Activated CD8-positive, alpha-beta memory T cell treated with anti-CD3 and anti-CD28 coated beads, Interleukin-2, amount 10 ng/mL, durations not matched to agents 7 days and 5 days (primary cell): ENCODE data around the gene CYBRD1. TPM values are rescaled to one million over a fixed set of nuclear protein-coding genes. Genes with fewer than 3 reads are reported as not detected.

Source experiments
- ATAC-seq: fragments of 150-1000 bp; cut with Tn5 transposase; one replicate; pipeline ENCODE4 v1.10.0; 2021; ENCODE audit warnings: moderate library complexity
- CTCF ChIA-PET: fragments of 350-600 bp; sonication (Branson Sonifier 250); formaldehyde crosslinking; loops from one replicate; lab custom pipeline; 2021; ENCODE audit warnings: antibody characterized with exemption; lab: Charles Lee
- DNase-seq: peaks from one replicate; pipeline ENCODE4 v3.0.0-alpha.2; 2020
- H3K27ac Mint-ChIP-seq: one replicate; pipeline ENCODE4 v1.8.0; 2021; ENCODE audit warnings: mild to moderate bottlenecking, mixed read lengths
- H3K27me3 Mint-ChIP-seq: one replicate; pipeline ENCODE4 v1.8.0; 2021; ENCODE audit warnings: mixed read lengths
- H3K36me3 Mint-ChIP-seq: one replicate; pipeline ENCODE4 v1.8.0; 2021; ENCODE audit warnings: mild to moderate bottlenecking, mixed read lengths
- H3K4me1 Mint-ChIP-seq: one replicate; pipeline ENCODE4 v1.8.0; 2021; ENCODE audit warnings: mixed read lengths
- H3K4me3 Mint-ChIP-seq: one replicate; pipeline ENCODE4 v1.8.0; 2021; ENCODE audit warnings: mild to moderate bottlenecking, moderate library complexity, mixed read lengths
- H3K9me3 Mint-ChIP-seq: one replicate; pipeline ENCODE4 v1.8.0; 2022; ENCODE audit warnings: low read depth, mixed read lengths
- total RNA-seq, 2 experiments: library from RNA; stranded (reverse); gene quantifications; one replicate each; pipeline ENCODE4 v1.2.3, GENCODE V29; 2021

CYBRD1 gene
- total RNA-seq, 2 experiments from 2014 or later, result 0.44 to 4.6 TPM

- no peak overlapping the region for H3K27ac Mint-ChIP-seq
- no peaks in the 10 kb centered on the region for H3K9me3 Mint-ChIP-seq
- H3K27me3 Mint-ChIP-seq, result peaks cover 25% of the 10 kb centered on the region
- no peak overlapping the region for H3K4me3 Mint-ChIP-seq
- CTCF ChIA-PET, result interaction anchor here (0.7 kb wide), 1 partner anchor 11 kb away, joined by 3 read pairs; no protein-coding TSS in a partner anchor
- ATAC-seq, result no peak
- peaks cover 2% of the 10 kb centered on the region for H3K4me1 Mint-ChIP-seq
- no peaks in the 10 kb centered on the region for H3K36me3 Mint-ChIP-seq
- DNase-seq, result no peak
Observed at GRCh38 chr2:171602352-171602751, 80.1 kb downstream of the CYBRD1 start.

Other genes starting within 250 kb of the CYBRD1 start
- gene METTL8, start 88.5 kb upstream of the CYBRD1 start, total RNA-seq, result 10 to 100 TPM; 20.4 to 33.7 TPM
- 10 to 100 TPM; 18.7 to 19.7 TPM for gene DCAF17, start 88.2 kb upstream of the CYBRD1 start, total RNA-seq
- gene DYNC1I2, start 165.0 kb downstream of the CYBRD1 start, total RNA-seq, result 10 to 100 TPM; 41.6 to 49.5 TPM